ENCODE results near the gene EIF2B2. TPM values are rescaled to one million over a fixed set of nuclear protein-coding genes. Genes with fewer than 3 reads are reported as not detected.

Gene EIF2B2
- total and polyA plus RNA-seq, 3 donors from 2014 or later, result 39.4 to 124 (median 40.4) TPM

GRCh38 chr14:75046899-75047298, 44.2 kb downstream of the EIF2B2 start:
- Histone ChIP-seq H3K27ac (no peak overlapping the region), H3K27me3 (no peaks in the 10 kb centered on the region), H3K4me1 (peaks cover 20% of the 10 kb centered on the region), H3K4me3 (no peak overlapping the region), H3K9me3 (no peaks in the 10 kb centered on the region), H3K36me3 (ENCODE audit: low read depth, missing control alignments) (no peaks in the 10 kb centered on the region)
- TF ChIP-seq POLR2A (IDR thresholded peaks at IDR 0.05) (no peak), CTCF (IDR thresholded peaks at IDR 0.05) (no peak)
- no peak for DNase-seq
- 80 to 81% methylated on average over 3 of the region's 3 CpGs for WGBS, 2 donors
- intact Hi-C loops (cut with DNase I; ENCODE audit: low total_unique reads), result no loop called here

GRCh38 chr14:75047506-75047905, 44.8 kb downstream of the EIF2B2 start:
- DNase-seq, result no peak
- no peak for TF ChIP-seq CTCF (IDR thresholded peaks at IDR 0.05)
- TF ChIP-seq POLR2A (IDR thresholded peaks at IDR 0.05), result no peak
- no peaks in the 10 kb centered on the region for H3K27me3 ChIP-seq
- 84 to 90% methylated on average over 4 of the region's 4 CpGs for WGBS, 2 donors
- peaks cover 17% of the 10 kb centered on the region for H3K4me1 ChIP-seq
- no peaks in the 10 kb centered on the region for H3K36me3 ChIP-seq (ENCODE audit: low read depth, missing control alignments)
- intact Hi-C loops (cut with DNase I; ENCODE audit: low total_unique reads), result no loop called here
- no peak overlapping the region for H3K27ac ChIP-seq
- H3K9me3 ChIP-seq, result no peaks in the 10 kb centered on the region
- no peak overlapping the region for H3K4me3 ChIP-seq

- H3K9me3 ChIP-seq, result no peaks in the 10 kb centered on the region
- intact Hi-C loops (cut with DNase I; ENCODE audit: low total_unique reads), result no loop called here
- no peak overlapping the region for H3K4me3 ChIP-seq
- peaks cover 17% of the 10 kb centered on the region for H3K4me1 ChIP-seq
- TF ChIP-seq CTCF (IDR thresholded peaks at IDR 0.05) (no peak), POLR2A (IDR thresholded peaks at IDR 0.05) (no peak)
- H3K27me3 ChIP-seq, result no peaks in the 10 kb centered on the region
- WGBS, 2 donors, result 83 to 89% methylated on average over 2 of the region's 2 CpGs
- H3K36me3 ChIP-seq (ENCODE audit: low read depth, missing control alignments), result no peaks in the 10 kb centered on the region
- H3K27ac ChIP-seq, result no peak overlapping the region
- no peak for DNase-seq
Observed at GRCh38 chr14:75048101-75048500, 45.4 kb downstream of the EIF2B2 start.

- intact Hi-C loops (cut with DNase I; ENCODE audit: low total_unique reads), result no loop called here
- no peak overlapping the region for H3K4me3 ChIP-seq
- no peaks in the 10 kb centered on the region for H3K9me3 ChIP-seq
- H3K27me3 ChIP-seq, result no peaks in the 10 kb centered on the region
- no peaks in the 10 kb centered on the region for H3K36me3 ChIP-seq (ENCODE audit: low read depth, missing control alignments)
- 47 to 62% methylated on average over 5 of the region's 5 CpGs for WGBS, 2 donors
- peak overlapping the region in 1 of 2 donors; percentile 9 for H3K27ac ChIP-seq
- peaks cover 17% of the 10 kb centered on the region for H3K4me1 ChIP-seq
- no peak for DNase-seq
- TF ChIP-seq CTCF (IDR thresholded peaks at IDR 0.05) (no peak), POLR2A (IDR thresholded peaks at IDR 0.05) (no peak)
Observed at GRCh38 chr14:75049136-75049535, 46.4 kb downstream of the EIF2B2 start.

- Histone ChIP-seq H3K36me3 (ENCODE audit: low read depth, missing control alignments) (no peaks in the 10 kb centered on the region), H3K27ac (no peak overlapping the region), H3K27me3 (no peaks in the 10 kb centered on the region), H3K4me3 (no peak overlapping the region), H3K9me3 (no peaks in the 10 kb centered on the region), H3K4me1 (peaks cover 17% of the 10 kb centered on the region)
- intact Hi-C loops (cut with DNase I; ENCODE audit: low total_unique reads), result no loop called here
- 83 to 87% methylated on average over 3 of the region's 3 CpGs for WGBS, 2 donors
- no peak for DNase-seq
- TF ChIP-seq CTCF (IDR thresholded peaks at IDR 0.05) (no peak), POLR2A (IDR thresholded peaks at IDR 0.05) (no peak)
Observed at GRCh38 chr14:75049731-75050201, 47.0 kb downstream of the EIF2B2 start.
